CD4-positive, CD25-positive, alpha-beta regulatory T cell (primary cell): Measurements from ENCODE around the gene AXIN2. TPM values are rescaled to one million over a fixed set of nuclear protein-coding genes. Genes with fewer than 3 reads are reported as not detected.

Source experiments
- ATAC-seq, 2 donors: fragments of 150-1000 bp; cut with Tn5 transposase; one replicate each; pipeline ENCODE4 v1.10.0; 2021; ENCODE audit warnings: low read depth in 2 of 2, moderate number of reproducible peaks in 2 of 2, moderate library complexity in 1 of 2
- DNase-seq, 3 donors: peaks; one replicate each; pipeline versions ENCODE4 v3.0.0 to v3.0.0-alpha.2; 2012 to 2022; ENCODE audit warnings: mixed read lengths in 1 of 3
- H3K27ac ChIP-seq: one replicate; pipeline ENCODE4 v1.7.0; 2013; ENCODE audit warnings: mild to moderate bottlenecking, low read length; ENCODE audit not compliant: insufficient read depth, poor library complexity, severe bottlenecking
- H3K27me3 ChIP-seq: one replicate; pipeline ENCODE4 v1.7.0; 2013; ENCODE audit warnings: low read length; ENCODE audit not compliant: control insufficient read depth, insufficient read depth
- H3K36me3 ChIP-seq: one replicate; pipeline ENCODE4 v1.7.0; 2013; ENCODE audit warnings: mild to moderate bottlenecking, low read length, moderate library complexity; ENCODE audit not compliant: control insufficient read depth, insufficient read depth
- H3K4me1 ChIP-seq: 2 replicates; pipeline ENCODE4 v1.7.0; 2013; ENCODE audit warnings: mild to moderate bottlenecking, low read length; ENCODE audit not compliant: insufficient read depth, control insufficient read depth, poor library complexity, severe bottlenecking
- H3K4me3 ChIP-seq: one replicate; pipeline ENCODE4 v1.7.0; 2013; ENCODE audit warnings: low read depth, mild to moderate bottlenecking, low read length, moderate library complexity
- H3K9me3 ChIP-seq, 2 experiments: 1 replicate in 1 of 2; 2 replicates in 1 of 2; pipeline ENCODE4 v1.7.0; 2013; ENCODE audit warnings: low read length in 2 of 2, mild to moderate bottlenecking in 1 of 2, moderate library complexity in 1 of 2; ENCODE audit not compliant: control insufficient read depth in 2 of 2
- H3K27ac Mint-ChIP-seq, 3 donors: one replicate each; pipeline ENCODE4 v1.8.0; 2020 to 2022; ENCODE audit warnings: mild to moderate bottlenecking in 3 of 3, mixed read lengths in 3 of 3, moderate library complexity in 2 of 3
- H3K27me3 Mint-ChIP-seq: one replicate; pipeline ENCODE4 v1.8.0; 2022; ENCODE audit warnings: mild to moderate bottlenecking, mixed read lengths
- H3K36me3 Mint-ChIP-seq: one replicate; pipeline ENCODE4 v1.8.0; 2020; ENCODE audit warnings: mixed read lengths
- H3K4me1 Mint-ChIP-seq, 4 donors: one replicate each; pipeline ENCODE4 v1.8.0; 2020 to 2022; ENCODE audit warnings: mixed read lengths in 4 of 4, mild to moderate bottlenecking in 1 of 4
- H3K4me3 Mint-ChIP-seq, 4 donors: one replicate each; pipeline ENCODE4 v1.8.0; 2020 to 2022; ENCODE audit warnings: mild to moderate bottlenecking in 4 of 4, mixed read lengths in 4 of 4, moderate library complexity in 3 of 4
- H3K9me3 Mint-ChIP-seq, 7 donors: one replicate each; pipeline ENCODE4 v1.8.0; 2020 to 2022; ENCODE audit warnings: mixed read lengths in 7 of 7, mild to moderate bottlenecking in 3 of 7, moderate library complexity in 2 of 7
- polyA plus RNA-seq, 4 donors: library from polyadenylated mRNA; unstranded; fragments of 300-500 nt; fragmentation: Illumina TruSeq; gene quantifications; one replicate each; pipeline ENCODE4 v1.2.3, GENCODE V29; 2021
- total RNA-seq: library from RNA; stranded (reverse); gene quantifications from one replicate; pipeline ENCODE4 v1.2.3, GENCODE V29; 2022

The AXIN2 gene
- total and polyA plus RNA-seq, 5 donors from 2014 or later, result 0.80 to 17.9 (median 2.0) TPM

GRCh38 chr17:65523853-65524664, 37.4 kb downstream of the AXIN2 start:
- H3K4me3 ChIP-seq, result peak overlapping the region; percentile 31
- H3K27ac ChIP-seq, result no peak overlapping the region
- H3K36me3 ChIP-seq, result no peaks in the 10 kb centered on the region
- DNase-seq (no peak), ATAC-seq (no peak)
- peak overlapping the region in 3 of 4 donors; percentile 15 to 57 (median 50) for H3K4me3 Mint-ChIP-seq
- peak overlapping the region; percentile 33 to 75 (median 57) for H3K27ac Mint-ChIP-seq
- H3K4me1 Mint-ChIP-seq, result peaks cover 10 to 33% (median 18%) of the 10 kb centered on the region in 4 donors
- H3K36me3 Mint-ChIP-seq, result peaks cover 4% of the 10 kb centered on the region
- no peaks in the 10 kb centered on the region for H3K9me3 ChIP-seq
- H3K27me3 ChIP-seq, result no peaks in the 10 kb centered on the region
- peaks cover 8% of the 10 kb centered on the region for H3K27me3 Mint-ChIP-seq
- H3K4me1 ChIP-seq, result peaks cover 19% of the 10 kb centered on the region
- no peaks in the 10 kb centered on the region for H3K9me3 Mint-ChIP-seq

DNA sequence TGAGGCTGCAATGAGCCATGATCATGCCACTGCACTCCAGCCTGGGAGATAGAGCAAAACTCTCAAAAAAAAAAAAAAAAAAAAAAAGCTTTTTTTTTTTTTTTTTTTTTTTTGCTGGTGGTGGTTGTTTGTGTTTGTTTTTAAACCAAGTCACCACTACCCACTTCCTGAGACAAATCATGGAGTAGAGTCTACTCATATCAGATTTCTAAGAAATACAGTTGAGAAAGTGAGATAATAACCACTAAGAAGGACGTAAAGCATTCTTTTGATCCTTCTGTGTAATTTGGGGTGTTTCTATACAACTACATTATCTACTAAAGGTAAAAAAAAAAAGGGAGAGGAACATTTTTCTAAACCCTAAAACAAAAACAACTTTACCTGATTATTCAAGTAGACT, 38.0 kb downstream of the AXIN2 start:
- H3K4me1 Mint-ChIP-seq, result peaks cover 10 to 33% (median 18%) of the 10 kb centered on the region in 4 donors
- no peaks in the 10 kb centered on the region for H3K9me3 ChIP-seq
- DNase-seq, result peak in 2 of 3 donors; percentile 59 to 78
- peak overlapping the region; percentile 33 to 75 (median 57) for H3K27ac Mint-ChIP-seq
- peak overlapping the region; percentile 31 for H3K4me3 ChIP-seq
- peak overlapping the region; percentile 15 to 77 (median 57) for H3K4me3 Mint-ChIP-seq
- no peak overlapping the region for H3K27ac ChIP-seq
- no peaks in the 10 kb centered on the region for H3K27me3 ChIP-seq
- no peaks in the 10 kb centered on the region for H3K9me3 Mint-ChIP-seq
- no peaks in the 10 kb centered on the region for H3K36me3 ChIP-seq
- no peaks in the 10 kb centered on the region for H3K36me3 Mint-ChIP-seq
- H3K27me3 Mint-ChIP-seq, result peaks cover 8% of the 10 kb centered on the region
- H3K4me1 ChIP-seq, result peaks cover 19% of the 10 kb centered on the region
- ATAC-seq, result peak; percentile 91 to 92

DNA sequence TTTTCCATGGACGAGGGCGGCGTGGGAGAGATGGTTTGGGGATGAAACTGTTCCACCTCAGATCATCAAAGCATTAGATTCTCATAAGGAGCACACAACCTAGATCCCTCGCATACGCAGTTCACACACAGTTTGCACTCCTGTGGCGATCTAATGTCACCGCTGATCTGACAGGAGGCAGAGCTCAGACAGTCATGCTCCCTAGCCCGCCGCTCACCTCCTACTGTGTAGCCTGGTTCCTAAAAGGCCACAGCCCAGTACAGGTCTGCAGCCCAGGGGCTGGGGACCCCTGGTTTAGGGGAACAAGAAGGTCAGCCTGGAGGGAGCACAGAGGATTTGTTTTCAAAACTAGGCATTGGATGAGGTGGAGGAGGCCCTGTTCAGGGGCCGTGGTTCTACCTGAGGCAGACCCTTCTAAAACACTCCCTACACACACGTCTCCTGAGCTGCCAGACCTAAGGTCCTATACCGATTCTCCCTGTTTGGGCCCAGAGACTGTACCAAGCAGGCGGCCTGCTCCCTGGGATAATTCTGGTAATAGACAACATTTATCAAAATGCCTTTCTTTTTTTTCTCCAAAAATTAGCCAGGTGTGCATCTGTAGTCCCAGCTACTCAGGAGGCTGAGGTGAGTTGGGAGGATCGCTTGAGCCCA, 38.6 kb downstream of the AXIN2 start:
- Mint-ChIP-seq H3K27me3 (peaks cover 10% of the 10 kb centered on the region), H3K9me3 (peaks cover 0 to under 1% (median 0%) of the 10 kb centered on the region in 7 donors), H3K4me1 (peaks cover 10 to 33% (median 18%) of the 10 kb centered on the region in 4 donors), H3K27ac (peak overlapping the region; percentile 57 to 95 (median 62)), H3K36me3 (no peaks in the 10 kb centered on the region), H3K4me3 (peak overlapping the region; percentile 33 to 77 (median 57))
- Histone ChIP-seq H3K4me3 (no peak overlapping the region), H3K9me3 (no peaks in the 10 kb centered on the region), H3K27ac (no peak overlapping the region), H3K36me3 (no peaks in the 10 kb centered on the region), H3K4me1 (peaks cover 19% of the 10 kb centered on the region), H3K27me3 (no peaks in the 10 kb centered on the region)
- DNase-seq (no peak), ATAC-seq (no peak)

DNA sequence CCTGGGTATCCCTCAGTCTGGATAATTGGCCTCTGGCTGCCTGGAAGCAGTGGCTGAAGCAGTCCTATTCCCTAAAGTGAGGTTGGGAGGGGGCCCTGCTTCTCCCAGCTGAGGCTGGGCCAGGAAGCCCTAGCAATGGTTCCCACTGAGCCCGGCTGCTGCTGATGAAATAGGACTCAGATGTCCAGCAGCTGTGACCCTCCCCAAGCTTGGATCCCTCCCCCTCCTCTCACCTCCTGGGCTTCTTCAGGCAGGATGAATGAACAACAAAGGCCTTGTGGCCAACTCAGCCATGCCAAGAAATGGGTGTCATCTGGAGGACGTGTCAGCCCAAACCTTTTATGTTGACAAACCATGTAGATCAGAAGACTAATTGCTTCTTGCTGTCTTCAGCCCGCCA, 42.0 kb downstream of the AXIN2 start:
- DNase-seq (no peak), ATAC-seq (no peak)
- no peaks in the 10 kb centered on the region for H3K9me3 ChIP-seq
- no peak overlapping the region for H3K4me3 Mint-ChIP-seq
- peaks cover 0 to 3% (median 0%) of the 10 kb centered on the region in 7 donors for H3K9me3 Mint-ChIP-seq
- no peak overlapping the region for H3K27ac ChIP-seq
- H3K36me3 Mint-ChIP-seq, result no peaks in the 10 kb centered on the region
- H3K4me1 ChIP-seq, result peaks cover 18% of the 10 kb centered on the region
- peaks cover 10 to 33% (median 18%) of the 10 kb centered on the region in 4 donors for H3K4me1 Mint-ChIP-seq
- H3K4me3 ChIP-seq, result no peak overlapping the region
- no peaks in the 10 kb centered on the region for H3K36me3 ChIP-seq
- peak overlapping the region in 1 of 3 donors; percentile 20 for H3K27ac Mint-ChIP-seq
- no peaks in the 10 kb centered on the region for H3K27me3 ChIP-seq
- H3K27me3 Mint-ChIP-seq, result peaks cover 24% of the 10 kb centered on the region

- Mint-ChIP-seq H3K4me1 (peaks cover under 1 to 22% (median 7%) of the 10 kb centered on the region in 4 donors), H3K27me3 (peaks cover 24% of the 10 kb centered on the region), H3K4me3 (no peak overlapping the region), H3K36me3 (no peaks in the 10 kb centered on the region), H3K27ac (peak overlapping the region in 1 of 3 donors; percentile 30), H3K9me3 (peaks cover 0 to 3% (median 0%) of the 10 kb centered on the region in 7 donors)
- H3K27me3 ChIP-seq, result no peaks in the 10 kb centered on the region
- H3K9me3 ChIP-seq, result no peaks in the 10 kb centered on the region
- H3K4me1 ChIP-seq, result peaks cover 8% of the 10 kb centered on the region
- no peaks in the 10 kb centered on the region for H3K36me3 ChIP-seq
- ATAC-seq, result no peak
- H3K27ac ChIP-seq, result no peak overlapping the region
- DNase-seq, result no peak
- no peak overlapping the region for H3K4me3 ChIP-seq
Observed at GRCh38 chr17:65518256-65518655, 43.2 kb downstream of the AXIN2 start.

DNA sequence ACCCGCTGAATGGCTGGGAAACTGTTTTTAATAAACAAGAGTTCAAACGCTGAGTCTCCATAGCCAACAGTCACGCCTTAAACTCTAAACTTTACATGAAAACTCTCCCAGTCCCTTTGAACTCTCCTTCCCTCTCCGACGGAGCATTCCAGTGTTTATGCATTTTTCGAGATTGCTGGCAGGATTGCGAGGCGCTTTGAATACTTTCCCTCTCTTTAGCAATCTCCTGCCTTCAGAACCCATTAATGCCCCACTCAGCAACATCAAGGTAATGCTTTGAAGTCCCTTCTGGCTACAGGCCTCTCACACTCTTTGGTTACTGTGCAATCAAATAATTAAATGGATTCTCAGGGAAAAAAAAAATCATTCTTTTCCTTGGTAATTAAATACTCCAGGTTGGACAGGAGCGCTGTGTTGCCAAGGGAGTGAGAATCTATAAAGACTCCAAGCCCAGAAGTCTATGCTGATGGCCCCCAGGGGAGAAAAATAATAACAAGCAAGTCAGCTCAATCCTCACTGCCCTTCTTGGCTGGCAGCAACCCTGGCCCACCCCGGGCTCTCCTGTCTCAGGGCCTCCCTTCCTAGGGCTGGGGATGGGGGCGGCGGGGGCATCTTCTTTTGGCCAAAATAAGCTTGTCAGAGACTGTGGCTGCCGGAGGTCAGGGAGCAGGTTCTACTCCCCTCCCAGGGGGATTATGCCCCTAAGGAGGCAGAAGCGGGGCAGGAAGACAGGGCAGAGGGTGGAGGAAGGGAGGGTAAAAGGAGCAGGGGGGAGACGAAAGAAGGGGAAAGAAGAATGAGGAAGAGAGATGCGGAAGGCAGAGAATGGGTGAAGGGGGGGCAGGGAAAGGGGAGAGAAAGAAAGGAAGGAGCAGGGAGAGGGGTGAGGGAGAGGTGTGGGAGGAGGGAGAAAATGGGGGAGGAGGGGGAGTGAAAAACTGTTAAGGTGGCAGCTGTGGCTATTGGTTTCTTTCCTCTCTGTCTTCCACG, 45.2 kb downstream of the AXIN2 start:
- DNase-seq (no peak), ATAC-seq (no peak)
- Histone ChIP-seq H3K4me3 (no peak overlapping the region), H3K4me1 (no peaks in the 10 kb centered on the region), H3K27me3 (no peaks in the 10 kb centered on the region), H3K27ac (no peak overlapping the region), H3K36me3 (no peaks in the 10 kb centered on the region), H3K9me3 (no peaks in the 10 kb centered on the region)
- Mint-ChIP-seq H3K4me3 (no peak overlapping the region), H3K9me3 (peaks cover 0 to 3% (median 0%) of the 10 kb centered on the region in 7 donors), H3K4me1 (peaks cover 0 to 6% (median 0%) of the 10 kb centered on the region in 4 donors), H3K27me3 (peaks cover 23% of the 10 kb centered on the region), H3K27ac (no peak overlapping the region), H3K36me3 (no peaks in the 10 kb centered on the region)

DNA sequence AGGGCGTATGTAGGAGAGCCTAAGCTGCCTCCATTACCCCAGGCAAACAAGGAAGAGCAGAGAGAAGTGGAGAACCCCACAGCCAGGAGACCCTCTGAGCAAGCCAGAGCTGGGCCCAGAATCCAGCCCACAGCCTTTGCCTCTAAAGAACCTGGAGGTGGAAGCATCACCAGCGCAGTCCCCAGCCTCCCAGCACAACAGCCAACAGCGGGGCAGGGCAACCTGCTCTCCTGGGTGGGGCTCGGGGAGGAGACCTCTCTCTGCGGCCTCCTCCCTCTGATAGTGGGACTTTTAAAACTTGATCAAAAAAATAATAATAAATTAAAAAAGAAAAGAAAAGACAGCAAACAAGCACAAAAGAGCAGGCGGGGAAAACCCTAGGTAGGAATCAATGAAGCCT, 45.9 kb downstream of the AXIN2 start:
- no peaks in the 10 kb centered on the region for H3K36me3 Mint-ChIP-seq
- DNase-seq (no peak), ATAC-seq (no peak)
- H3K27ac Mint-ChIP-seq, result no peak overlapping the region
- Histone ChIP-seq H3K27ac (no peak overlapping the region), H3K4me1 (no peaks in the 10 kb centered on the region), H3K9me3 (no peaks in the 10 kb centered on the region), H3K36me3 (no peaks in the 10 kb centered on the region), H3K27me3 (no peaks in the 10 kb centered on the region), H3K4me3 (no peak overlapping the region)
- no peak overlapping the region for H3K4me3 Mint-ChIP-seq
- H3K4me1 Mint-ChIP-seq, result peaks cover 0 to 3% (median 0%) of the 10 kb centered on the region in 4 donors
- peaks cover 23% of the 10 kb centered on the region for H3K27me3 Mint-ChIP-seq
- peaks cover 0 to 3% (median 0%) of the 10 kb centered on the region in 7 donors for H3K9me3 Mint-ChIP-seq
